IPS-NIHi7 (cell line): ENCODE measurements around the gene KRTAP23-1.

Source experiments
- DNase-seq: peaks from one replicate; pipeline ENCODE4 v3.0.0; 2012; ENCODE audit warnings: mixed read lengths; ENCODE audit errors: extremely low spot score

KRTAP23-1 gene

DNA sequence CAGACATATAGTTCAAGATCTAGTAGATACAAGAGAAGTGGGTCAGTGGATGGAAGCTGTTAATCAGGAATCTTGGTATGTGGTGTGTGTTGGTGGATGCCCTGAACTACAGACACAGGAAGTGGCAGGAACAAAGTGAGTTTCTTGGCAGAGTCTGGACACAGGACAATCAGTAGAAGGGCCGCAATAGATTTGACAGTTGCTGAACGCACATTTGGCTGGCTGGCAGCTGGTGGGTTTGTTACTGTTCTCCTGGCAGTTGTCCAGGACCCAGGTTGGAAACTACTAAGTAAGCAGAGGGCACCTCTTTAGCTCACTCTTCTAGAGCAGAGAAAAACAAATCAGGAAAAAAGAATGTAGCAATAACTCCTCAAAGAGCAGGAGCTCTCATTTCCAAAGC is 41.5 kb downstream of the KRTAP23-1 start:
- no peak for DNase-seq

DNA sequence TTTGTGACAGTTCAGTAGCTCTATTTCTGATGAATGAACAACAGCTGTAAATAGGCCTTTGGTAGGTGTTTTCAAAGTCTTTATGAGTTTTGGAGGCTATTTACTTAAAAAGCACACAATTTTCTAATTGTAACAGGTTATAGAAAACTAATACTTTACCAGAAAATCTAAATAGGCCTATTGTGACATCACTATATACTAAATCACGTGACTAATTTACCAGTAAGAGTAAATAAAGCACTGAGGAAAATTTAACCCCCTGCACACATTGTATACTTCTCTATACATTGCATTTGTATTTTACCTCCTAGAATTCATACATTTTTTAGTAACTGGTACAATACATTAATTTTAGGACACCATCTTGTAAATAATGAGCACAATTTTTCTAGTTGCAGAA is 43.3 kb downstream of the KRTAP23-1 start:
- DNase-seq, result no peak
